ENCODE measurements around the gene DISC1.

DISC1 gene

GRCh38 chr1:231861541-231862481 is 235.2 kb downstream of the DISC1 start:
- DNase-seq: no peak

DNA sequence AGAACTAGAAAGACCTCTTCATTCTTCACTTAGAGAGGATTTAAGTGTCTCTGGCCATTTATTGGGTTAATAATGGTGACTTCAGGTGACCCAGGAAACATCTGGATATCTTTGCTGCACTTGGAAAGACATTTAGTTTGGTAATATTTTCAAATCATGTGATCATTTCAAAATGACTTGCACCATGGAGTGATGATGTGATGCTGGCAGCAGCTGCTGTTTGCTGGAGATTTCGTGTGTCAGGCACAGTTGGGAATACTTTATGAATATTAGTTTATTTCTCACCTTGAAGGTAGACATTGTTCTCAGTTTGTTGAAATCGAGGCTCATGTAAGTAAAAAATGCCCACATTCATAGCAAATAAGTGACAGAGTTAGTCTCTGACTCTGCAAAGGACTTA is 236.0 kb downstream of the DISC1 start:
- no peak for DNase-seq

DNA sequence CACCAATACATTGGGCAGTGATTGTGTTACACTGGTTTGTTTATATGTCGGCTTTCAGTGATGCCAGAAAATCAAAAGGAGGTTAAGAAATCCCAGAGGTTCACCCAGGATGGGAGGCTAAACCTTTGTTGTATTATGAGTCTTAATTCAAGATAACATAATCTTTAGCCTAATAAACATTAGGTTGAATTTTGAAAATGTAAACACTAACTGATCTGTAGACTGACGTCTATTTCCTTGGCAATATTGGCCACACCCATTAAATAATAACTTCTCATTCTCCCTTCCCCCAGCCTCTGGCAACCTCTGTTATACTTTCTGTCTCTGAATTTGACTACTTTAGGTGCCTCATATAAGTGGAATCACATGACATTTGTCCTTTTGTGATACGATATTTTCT is 238.7 kb downstream of the DISC1 start:
- no peak for DNase-seq

DNA sequence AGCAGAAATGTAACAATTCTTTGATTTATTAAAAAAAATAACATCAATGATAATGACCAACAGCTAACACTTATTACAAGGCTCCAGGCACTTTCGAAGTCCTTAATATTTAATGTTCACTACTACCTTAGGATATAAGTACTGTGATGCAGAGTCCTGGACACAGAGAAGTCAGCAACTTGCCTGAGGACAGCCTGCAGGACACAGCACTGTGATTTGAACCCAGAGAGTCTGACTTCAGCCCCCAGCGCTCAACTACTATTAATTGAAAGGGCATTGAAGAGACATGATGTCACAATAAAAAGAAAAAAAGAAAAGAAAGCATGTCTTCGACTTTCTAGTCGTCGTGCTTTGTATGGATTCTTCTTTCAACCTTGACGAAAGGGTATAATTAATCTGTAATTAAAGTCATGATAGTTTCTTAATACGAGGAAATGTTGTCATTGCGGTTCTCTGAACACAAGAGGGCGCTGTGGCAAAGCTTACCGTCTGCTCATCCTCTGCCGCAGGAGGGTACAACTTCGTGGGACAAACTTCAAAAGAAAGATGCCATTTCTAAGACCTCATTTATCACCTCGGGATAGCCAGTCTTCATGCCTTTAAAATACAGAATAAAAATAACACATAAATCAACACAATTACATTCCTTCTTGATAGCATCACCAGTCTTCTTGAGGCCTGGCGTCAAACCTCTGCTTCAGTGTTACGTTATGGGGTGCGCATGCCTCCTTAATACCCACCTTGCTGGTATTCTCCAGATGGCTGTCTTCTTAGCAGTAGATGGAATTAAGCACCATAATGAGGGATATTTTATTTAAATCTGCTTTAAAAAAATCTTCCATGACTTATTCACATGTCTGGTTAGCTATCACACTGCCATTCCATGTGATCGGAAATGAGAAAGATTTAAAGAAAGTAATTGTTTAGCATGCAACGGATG is 240.1 kb downstream of the DISC1 start:
- DNase-seq: peak; percentile 61

GRCh38 chr1:231867607-231868006 is 241.0 kb downstream of the DISC1 start:
- no peak for DNase-seq

- no peak for DNase-seq
Measured at GRCh38 chr1:231869364-231869763, 242.8 kb downstream of the DISC1 start.

DNA sequence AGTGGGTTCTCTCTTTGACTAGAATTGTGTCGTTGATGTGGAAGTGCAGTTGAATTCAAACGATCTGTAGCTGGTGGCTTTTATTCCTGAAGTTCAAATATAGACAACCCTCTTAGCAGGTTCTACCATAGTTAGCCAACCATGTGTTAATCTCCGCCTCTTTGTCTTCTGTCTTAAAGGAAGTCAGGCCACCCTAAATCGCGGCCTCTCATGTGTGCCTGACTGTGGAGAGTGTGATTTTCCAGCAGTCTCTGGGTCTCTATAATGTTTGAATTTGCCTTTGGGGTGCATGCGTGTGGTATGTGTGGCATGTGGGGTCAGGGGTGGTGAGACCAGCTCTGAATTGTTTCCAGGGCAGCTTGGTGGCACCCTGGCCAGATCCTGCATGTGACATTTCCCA is 244.9 kb downstream of the DISC1 start:
- DNase-seq: no peak

DNA sequence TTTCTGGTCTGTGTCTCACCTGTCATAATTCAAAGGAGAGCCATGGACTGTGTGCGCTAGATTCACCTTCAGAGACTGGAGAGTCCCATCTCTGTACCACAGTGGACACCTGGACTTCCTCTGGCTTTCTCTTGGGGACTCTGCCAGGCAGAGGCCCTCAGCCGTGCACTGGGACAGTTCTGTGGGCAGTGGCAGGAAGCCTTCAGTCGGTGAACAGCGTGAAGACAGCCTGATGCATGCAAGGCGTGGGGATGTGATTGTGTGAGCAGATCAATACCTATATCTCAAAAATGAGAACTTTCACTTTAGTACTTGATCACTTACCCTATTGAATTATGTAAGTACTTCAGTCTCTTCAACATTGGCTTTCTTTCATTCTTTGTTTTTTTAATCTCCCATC is 245.3 kb downstream of the DISC1 start:
- DNase-seq: no peak

DNA sequence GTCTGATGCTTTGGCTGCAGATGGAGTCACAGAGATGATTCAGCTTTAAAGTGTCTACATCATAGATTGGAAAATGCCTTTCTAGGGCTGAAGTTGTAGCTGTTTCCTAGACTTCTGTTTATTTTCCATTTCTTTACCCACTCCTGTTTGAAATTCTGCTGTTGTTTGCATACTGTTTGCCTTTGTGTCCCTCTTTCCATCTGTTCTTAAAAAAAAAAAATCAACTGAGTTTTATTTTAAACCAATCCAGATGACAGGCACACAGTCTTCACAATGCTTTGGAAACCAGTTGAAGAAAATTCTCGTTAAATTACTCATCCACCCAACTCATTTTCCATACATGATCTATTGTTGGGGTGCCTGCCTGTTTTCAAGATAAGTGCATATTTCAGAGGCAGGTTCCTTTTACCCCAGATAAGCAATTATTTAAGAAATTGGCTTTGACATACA is 245.9 kb downstream of the DISC1 start:
- DNase-seq: peak; percentile 12

DNA sequence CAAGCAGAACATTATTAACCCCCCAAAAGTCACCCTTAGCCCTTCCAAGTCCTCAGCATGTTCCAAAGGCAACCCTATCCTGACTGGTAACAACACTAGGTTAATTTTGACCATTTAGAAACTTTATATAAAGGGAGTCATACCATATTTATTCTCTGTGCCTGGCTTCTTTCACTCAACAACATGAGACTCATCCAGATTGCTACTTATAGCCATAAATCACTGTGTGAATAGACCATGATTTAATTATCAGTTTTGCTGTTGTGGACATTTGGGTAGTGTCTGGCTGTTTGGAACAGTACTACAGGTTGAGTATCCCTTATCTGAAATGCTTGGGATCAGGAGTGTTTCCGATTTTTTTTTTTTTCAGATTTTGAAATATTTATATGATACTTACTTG is 252.1 kb downstream of the DISC1 start:
- DNase-seq: no peak

- DNase-seq: no peak
Measured at GRCh38 chr1:231879296-231879695, 252.7 kb downstream of the DISC1 start.

DNA sequence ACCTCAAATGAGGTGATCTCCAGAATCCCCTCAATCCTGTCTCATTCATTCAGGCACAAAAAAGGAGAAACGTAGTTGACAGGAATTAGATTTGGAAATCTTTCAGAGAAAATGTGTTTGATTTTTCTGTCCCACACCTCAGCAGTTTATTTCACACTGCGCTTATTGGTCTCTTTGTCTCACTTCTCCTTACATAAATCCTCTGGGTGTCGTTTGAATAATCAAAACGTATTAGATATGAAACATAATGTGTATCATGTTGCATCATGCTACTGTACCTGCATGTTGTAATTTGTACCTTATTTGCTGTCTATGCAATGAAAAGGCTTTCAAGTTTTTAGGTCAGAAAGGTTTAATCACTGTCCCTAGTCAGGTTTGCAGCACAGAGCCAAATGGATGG is 255.7 kb downstream of the DISC1 start:
- DNase-seq: no peak

- no peak for DNase-seq
Measured at GRCh38 chr1:231882790-231883189, 256.2 kb downstream of the DISC1 start.

GRCh38 chr1:231883382-231883781 is 256.8 kb downstream of the DISC1 start:
- no peak for DNase-seq

GRCh38 chr1:231885209-231885854 is 258.7 kb downstream of the DISC1 start:
- DNase-seq: peak; percentile 44

DNA sequence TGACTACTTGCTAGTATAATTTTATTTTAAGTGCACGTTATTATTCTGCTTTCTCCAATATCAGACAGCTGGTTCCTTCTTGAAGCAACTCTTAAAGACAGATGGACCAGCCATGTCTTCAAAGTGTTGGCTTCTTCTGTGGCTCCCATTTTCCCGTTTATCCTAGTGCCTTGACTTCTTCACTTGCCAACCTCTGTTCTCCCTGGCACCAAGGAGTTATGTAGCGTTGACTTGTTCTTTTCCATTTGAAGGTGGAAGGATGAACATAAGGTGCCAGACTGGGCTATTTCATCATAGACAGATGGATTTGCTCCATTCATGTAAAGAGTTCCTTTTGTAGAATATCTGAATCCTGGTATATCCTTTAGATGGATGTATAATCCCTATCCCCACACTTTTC is 260.6 kb downstream of the DISC1 start:
- DNase-seq: no peak

DNA sequence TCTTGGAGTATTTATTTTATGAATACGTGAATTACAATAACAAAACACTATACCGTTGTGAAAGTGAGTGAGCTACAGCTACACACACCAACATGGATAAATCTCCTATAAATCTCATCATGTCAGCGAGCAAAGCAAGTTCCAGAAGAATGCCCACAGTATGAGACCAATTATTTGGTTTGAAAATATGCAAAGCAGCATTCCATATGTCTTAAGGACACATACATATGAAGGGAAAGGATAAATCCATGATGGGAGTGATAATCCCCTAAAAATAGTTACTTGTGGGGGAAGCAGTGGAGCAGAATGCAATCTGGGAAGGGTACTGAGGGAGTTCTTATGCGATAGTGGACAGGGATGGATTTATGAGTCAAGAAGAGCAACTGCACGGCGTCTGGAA is 261.3 kb downstream of the DISC1 start:
- DNase-seq: no peak

- DNase-seq: no peak
Measured at GRCh38 chr1:231890791-231891190, 264.2 kb downstream of the DISC1 start.

- no peak for DNase-seq
Measured at GRCh38 chr1:231893400-231894102, 267.0 kb downstream of the DISC1 start.

GRCh38 chr1:231896806-231897205 is 270.2 kb downstream of the DISC1 start:
- no peak for DNase-seq

DNA sequence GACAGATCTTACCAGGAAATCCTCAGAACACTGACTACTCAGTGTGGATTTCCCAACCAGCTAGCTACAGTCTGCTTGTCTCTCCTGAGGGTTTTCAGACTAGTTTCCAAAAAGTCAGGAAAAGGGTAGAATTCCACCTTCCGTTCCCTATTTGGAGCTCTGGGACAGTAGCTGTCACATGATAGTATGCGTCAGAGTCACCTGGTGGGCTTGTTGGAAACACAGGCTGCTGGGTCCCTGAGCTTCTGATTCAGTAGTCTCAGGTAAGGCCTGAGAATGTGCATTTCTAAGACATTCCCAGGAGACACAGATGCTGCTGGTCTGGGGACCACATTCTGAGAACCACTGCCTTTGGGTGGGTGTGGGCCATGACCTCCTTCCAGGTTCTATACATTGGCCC is 272.5 kb downstream of the DISC1 start:
- no peak for DNase-seq

DNA sequence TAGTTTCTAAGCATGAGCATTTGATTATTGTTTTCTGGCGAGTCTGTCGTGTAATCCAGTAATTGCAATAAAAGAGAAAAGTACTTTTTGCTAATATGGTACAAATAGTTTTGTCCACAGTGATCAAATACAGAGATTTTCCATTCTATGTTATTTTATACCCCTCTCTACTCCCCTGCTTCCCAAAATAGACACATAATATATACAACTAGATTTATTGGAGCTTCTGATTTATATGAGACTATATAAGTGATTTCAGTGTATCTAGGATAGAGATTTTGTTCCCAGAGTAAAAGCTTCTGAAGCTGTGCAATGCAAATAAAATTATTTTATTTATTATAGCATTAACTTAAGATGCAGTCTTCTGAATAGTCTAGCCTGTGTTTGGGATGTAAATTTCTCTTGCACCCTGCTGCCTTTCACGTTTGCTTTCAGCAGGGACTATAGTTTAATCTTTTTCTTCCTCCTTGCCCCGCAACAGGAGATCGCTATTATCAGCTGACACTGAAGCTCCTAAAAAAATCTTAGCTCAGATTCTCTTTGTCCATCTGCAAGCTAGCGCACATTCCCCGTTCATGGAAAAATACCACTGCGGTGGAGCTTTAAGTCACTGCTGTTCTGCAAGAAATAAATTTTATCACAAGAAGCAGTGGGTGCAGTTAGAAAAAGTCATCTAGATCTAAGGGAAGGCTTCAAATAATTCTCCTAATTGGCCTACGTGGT is 273.3 kb downstream of the DISC1 start:
- no peak for DNase-seq
